Stomach (tissue), 4 donors: ENCODE results near the gene PIK3CA.

Experiments used
- EP300 ChIP-seq: sonication (generic); formaldehyde crosslinking; IDR thresholded peaks from one replicate; pipeline ENCODE4 v1.6.1; 2017; ENCODE audit warnings: antibody characterized with exemption
- TF ChIP-seq, protein P1 (sequence below), 7 experiments: fragments of 450-650 bp in 4 of 7; fragments of 200-600 bp in 3 of 7; sonication (generic) in 3 of 7; IDR thresholded peaks; one replicate each; pipeline ENCODE4 v1.5.1; 2016 to 2019; ENCODE audit warnings: antibody characterized with exemption in 7 of 7, control low read depth in 2 of 7, mild to moderate bottlenecking in 1 of 7

DNA sequence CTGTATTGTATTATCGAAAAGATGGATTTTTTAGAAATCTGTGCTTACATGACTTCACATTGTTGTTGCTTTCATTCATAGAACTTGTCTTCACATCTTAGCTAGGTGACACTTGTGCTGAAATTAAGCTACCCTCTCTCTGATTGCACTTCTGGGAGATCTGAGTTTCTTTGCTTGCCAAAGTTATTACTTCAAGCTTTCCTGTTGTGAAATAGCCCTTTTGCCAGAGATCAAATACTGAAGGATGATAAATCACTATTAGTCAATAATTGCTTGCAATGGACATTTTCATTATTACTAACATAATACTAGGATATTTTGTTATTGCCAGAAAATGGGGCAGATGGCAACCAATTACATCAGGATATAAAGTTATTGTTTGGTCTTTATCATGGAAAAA is 34.7 kb downstream of the PIK3CA start:
- TF ChIP-seq, protein P1, sequence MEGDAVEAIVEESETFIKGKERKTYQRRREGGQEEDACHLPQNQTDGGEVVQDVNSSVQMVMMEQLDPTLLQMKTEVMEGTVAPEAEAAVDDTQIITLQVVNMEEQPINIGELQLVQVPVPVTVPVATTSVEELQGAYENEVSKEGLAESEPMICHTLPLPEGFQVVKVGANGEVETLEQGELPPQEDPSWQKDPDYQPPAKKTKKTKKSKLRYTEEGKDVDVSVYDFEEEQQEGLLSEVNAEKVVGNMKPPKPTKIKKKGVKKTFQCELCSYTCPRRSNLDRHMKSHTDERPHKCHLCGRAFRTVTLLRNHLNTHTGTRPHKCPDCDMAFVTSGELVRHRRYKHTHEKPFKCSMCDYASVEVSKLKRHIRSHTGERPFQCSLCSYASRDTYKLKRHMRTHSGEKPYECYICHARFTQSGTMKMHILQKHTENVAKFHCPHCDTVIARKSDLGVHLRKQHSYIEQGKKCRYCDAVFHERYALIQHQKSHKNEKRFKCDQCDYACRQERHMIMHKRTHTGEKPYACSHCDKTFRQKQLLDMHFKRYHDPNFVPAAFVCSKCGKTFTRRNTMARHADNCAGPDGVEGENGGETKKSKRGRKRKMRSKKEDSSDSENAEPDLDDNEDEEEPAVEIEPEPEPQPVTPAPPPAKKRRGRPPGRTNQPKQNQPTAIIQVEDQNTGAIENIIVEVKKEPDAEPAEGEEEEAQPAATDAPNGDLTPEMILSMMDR (IDR thresholded peaks at IDR 0.05) = no peak
- TF ChIP-seq EP300 = no peak
